HG02759 (cell line): Measurements from ENCODE around the gene SMIM20.

ENCODE experiments used
- ATAC-seq: cut with Tn5 transposase; IDR thresholded peaks from one replicate; pipeline ENCODE4 v1.9.1; 2021; ENCODE audit warnings: mild to moderate bottlenecking, moderate library complexity; ENCODE audit not compliant: unreplicated experiment

The SMIM20 gene

GRCh38 chr4:25925486-25926201 is 11.6 kb downstream of the SMIM20 start:
- ATAC-seq, result peak; percentile 74

GRCh38 chr4:25926462-25926861 is 12.4 kb downstream of the SMIM20 start:
- no peak for ATAC-seq

- no peak for ATAC-seq
Measured at GRCh38 chr4:25927361-25928195, 13.6 kb downstream of the SMIM20 start.

GRCh38 chr4:25928379-25929297 is 14.6 kb downstream of the SMIM20 start:
- ATAC-seq, result no peak

GRCh38 chr4:25929298-25929686 is 15.3 kb downstream of the SMIM20 start:
- no peak for ATAC-seq

GRCh38 chr4:25930731-25931354 is 16.8 kb downstream of the SMIM20 start:
- no peak for ATAC-seq

GRCh38 chr4:25936696-25937095 is 22.7 kb downstream of the SMIM20 start:
- no peak for ATAC-seq

- ATAC-seq, result no peak
Measured at GRCh38 chr4:25937801-25938200, 23.8 kb downstream of the SMIM20 start.

- ATAC-seq, result peak; percentile 39
Measured at GRCh38 chr4:25938366-25938765, 24.3 kb downstream of the SMIM20 start.

GRCh38 chr4:25938787-25939186 is 24.8 kb downstream of the SMIM20 start:
- peak; percentile 91 for ATAC-seq

- no peak for ATAC-seq
Measured at GRCh38 chr4:25939330-25939729, 25.3 kb downstream of the SMIM20 start.

GRCh38 chr4:25941457-25942221 is 27.6 kb downstream of the SMIM20 start:
- no peak for ATAC-seq

- ATAC-seq, result no peak
Measured at GRCh38 chr4:25943312-25943711, 29.3 kb downstream of the SMIM20 start.

GRCh38 chr4:25943805-25944204 is 29.8 kb downstream of the SMIM20 start:
- ATAC-seq, result no peak

GRCh38 chr4:25948051-25948450 is 34.0 kb downstream of the SMIM20 start:
- no peak for ATAC-seq

- no peak for ATAC-seq
Measured at GRCh38 chr4:25949173-25949748, 35.2 kb downstream of the SMIM20 start.

GRCh38 chr4:25949994-25950393 is 36.0 kb downstream of the SMIM20 start:
- no peak for ATAC-seq

- no peak for ATAC-seq
Measured at GRCh38 chr4:25950461-25951389, 36.7 kb downstream of the SMIM20 start.
